MCF 10A (cell line): Measurements from ENCODE around the gene ZNF365. TPM values are rescaled to one million over a fixed set of nuclear protein-coding genes. Genes with fewer than 3 reads are reported as not detected.
A peak's percentile ranks its signal among the peaks of the same experiment; 100 is the strongest.

ENCODE experiments used
- BruUV-seq: library from RNA; stranded (reverse); fragments of 400-500 nt; replicated peaks from 2 replicates; lab custom pipeline; 2021; lab: Mats Ljungman, UMichigan
- CTCF ChIA-PET: fragments of 300-600 bp; sonication (Branson Sonifier 250); formaldehyde crosslinking; extraction: SDS; loops from one replicate; lab custom pipeline; 2021; ENCODE audit warnings: antibody characterized with exemption, inconsistent platforms; lab: Yijun Ruan, JAX
- POLR2A ChIA-PET: fragments of 300-600, 350-650 bp; sonication (Branson Sonifier 250); formaldehyde crosslinking; extraction: SDS; loops from one replicate; lab custom pipeline; 2020; ENCODE audit warnings: antibody characterized with exemption, inconsistent platforms; lab: Yijun Ruan, JAX
- DNase-seq: peaks from one replicate; pipeline ENCODE4 v3.0.0-alpha.2; 2018; ENCODE audit not compliant: unreplicated experiment
- H3K27ac Mint-ChIP-seq: one replicate; pipeline ENCODE4 v1.8.0; 2022; ENCODE audit warnings: mild to moderate bottlenecking, low read depth, mixed read lengths; ENCODE audit not compliant: unreplicated experiment
- H3K27me3 Mint-ChIP-seq: one replicate; pipeline ENCODE4 v1.8.0; 2022; ENCODE audit warnings: mixed read lengths; ENCODE audit not compliant: insufficient read depth, unreplicated experiment
- H3K36me3 Mint-ChIP-seq: one replicate; pipeline ENCODE4 v1.8.0; 2022; ENCODE audit warnings: mild to moderate bottlenecking, moderate library complexity, mixed read lengths; ENCODE audit not compliant: insufficient read depth, unreplicated experiment
- H3K4me1 Mint-ChIP-seq: one replicate; pipeline ENCODE4 v1.8.0; 2022; ENCODE audit warnings: mixed read lengths; ENCODE audit not compliant: insufficient read depth, unreplicated experiment
- H3K4me3 Mint-ChIP-seq: one replicate; pipeline ENCODE4 v1.8.0; 2022; ENCODE audit warnings: mild to moderate bottlenecking, moderate library complexity, mixed read lengths; ENCODE audit not compliant: unreplicated experiment
- H3K9me3 Mint-ChIP-seq: one replicate; pipeline ENCODE4 v1.8.0; 2022; ENCODE audit warnings: mixed read lengths; ENCODE audit not compliant: unreplicated experiment
- intact Hi-C: fragments of 100-400 bp; cut with micrococcal nuclease; formaldehyde crosslinking; loops from 2 replicates; pipeline ENCODE4 v1.14.1; 2022
- total RNA-seq: library from RNA; stranded (reverse); gene quantifications from 2 replicates; pipeline ENCODE4 v1.2.3, GENCODE V29; 2022
- TF ChIP-seq, protein P1 (sequence below): fragments of 200-600 bp; IDR thresholded peaks from one replicate; pipeline ENCODE4 v1.8.0; 2022; ENCODE audit warnings: antibody characterized with exemption, mild to moderate bottlenecking; ENCODE audit not compliant: unreplicated experiment

The ZNF365 gene
- total RNA-seq, 1 experiment from 2014 or later, result 1.3 TPM

- H3K27me3 Mint-ChIP-seq, result no peaks in the 10 kb centered on the region
- no peak overlapping the region for H3K27ac Mint-ChIP-seq
- intact Hi-C loops, result loop anchor here (5.0 to 10.0 kb wide), 3 partner anchors 52 to 335 kb away; partner anchors contain the start of gene RTKN2
- CTCF ChIA-PET, result no interaction called here
- H3K9me3 Mint-ChIP-seq, result no peaks in the 10 kb centered on the region
- POLR2A ChIA-PET, result interaction anchor here (0.9 to 1.5 kb wide), 3 partner anchors 43 to 330 kb away, joined by 3 to 4 read pairs (median 3); no protein-coding TSS in a partner anchor
- no peak overlapping the region for H3K4me3 Mint-ChIP-seq
- TF ChIP-seq, protein P1, sequence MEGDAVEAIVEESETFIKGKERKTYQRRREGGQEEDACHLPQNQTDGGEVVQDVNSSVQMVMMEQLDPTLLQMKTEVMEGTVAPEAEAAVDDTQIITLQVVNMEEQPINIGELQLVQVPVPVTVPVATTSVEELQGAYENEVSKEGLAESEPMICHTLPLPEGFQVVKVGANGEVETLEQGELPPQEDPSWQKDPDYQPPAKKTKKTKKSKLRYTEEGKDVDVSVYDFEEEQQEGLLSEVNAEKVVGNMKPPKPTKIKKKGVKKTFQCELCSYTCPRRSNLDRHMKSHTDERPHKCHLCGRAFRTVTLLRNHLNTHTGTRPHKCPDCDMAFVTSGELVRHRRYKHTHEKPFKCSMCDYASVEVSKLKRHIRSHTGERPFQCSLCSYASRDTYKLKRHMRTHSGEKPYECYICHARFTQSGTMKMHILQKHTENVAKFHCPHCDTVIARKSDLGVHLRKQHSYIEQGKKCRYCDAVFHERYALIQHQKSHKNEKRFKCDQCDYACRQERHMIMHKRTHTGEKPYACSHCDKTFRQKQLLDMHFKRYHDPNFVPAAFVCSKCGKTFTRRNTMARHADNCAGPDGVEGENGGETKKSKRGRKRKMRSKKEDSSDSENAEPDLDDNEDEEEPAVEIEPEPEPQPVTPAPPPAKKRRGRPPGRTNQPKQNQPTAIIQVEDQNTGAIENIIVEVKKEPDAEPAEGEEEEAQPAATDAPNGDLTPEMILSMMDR, result no peak
- H3K36me3 Mint-ChIP-seq, result no peaks in the 10 kb centered on the region
- no TSS peak for BruUV-seq
- H3K4me1 Mint-ChIP-seq, result peaks cover 37% of the 10 kb centered on the region
- DNase-seq, result peak; percentile 64
These were observed 5.8 kb downstream of the ZNF365 start for GRCh38 chr10:62380016-62380415.

GRCh38 chr10:62381385-62382102 lies 7.4 kb downstream of the ZNF365 start:
- TF ChIP-seq, protein P1, result no peak
- ChIA-PET CTCF (interaction anchor here (0.7 to 1.7 kb wide), 2 partner anchors 55 to 863 kb away, joined by 5 read pairs; no protein-coding TSS in a partner anchor), POLR2A (no interaction called here)
- Mint-ChIP-seq H3K4me1 (peaks cover 50% of the 10 kb centered on the region), H3K27ac (no peak overlapping the region), H3K36me3 (no peaks in the 10 kb centered on the region), H3K27me3 (no peaks in the 10 kb centered on the region), H3K4me3 (no peak overlapping the region), H3K9me3 (no peaks in the 10 kb centered on the region)
- BruUV-seq, result no TSS peak
- no peak for DNase-seq
- intact Hi-C loops, result loop anchor here (5.0 to 10.0 kb wide), 3 partner anchors 51 to 337 kb away; partner anchors contain the start of gene RTKN2

DNA sequence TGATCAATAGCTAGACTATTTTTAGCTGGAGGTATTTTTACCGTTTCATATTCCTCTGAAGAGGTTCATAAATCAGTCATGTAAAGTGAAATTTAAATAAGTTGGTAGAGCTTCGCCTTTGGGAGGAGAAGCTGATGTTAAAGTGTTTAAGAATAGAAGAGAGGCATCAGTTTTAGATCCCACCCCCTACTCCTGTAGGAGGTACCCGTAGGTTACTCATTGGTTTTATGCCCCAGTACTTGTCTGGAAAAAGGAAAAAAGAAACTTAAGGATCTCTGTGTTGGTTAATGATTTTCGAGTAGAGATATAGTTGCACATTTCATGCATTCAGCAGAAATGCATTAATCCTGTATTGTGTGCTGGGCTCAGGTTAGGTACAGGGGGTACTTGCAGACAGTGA lies 8.7 kb downstream of the ZNF365 start:
- intact Hi-C loops, result loop anchor here (5.0 to 10.0 kb wide), 3 partner anchors 49 to 338 kb away; partner anchors contain the start of gene RTKN2
- H3K27me3 Mint-ChIP-seq, result no peaks in the 10 kb centered on the region
- no TSS peak for BruUV-seq
- POLR2A ChIA-PET, result no interaction called here
- CTCF ChIA-PET, result interaction anchor here (1.7 kb wide), 1 partner anchor 54 kb away, joined by 5 read pairs; no protein-coding TSS in a partner anchor
- H3K36me3 Mint-ChIP-seq, result no peaks in the 10 kb centered on the region
- H3K27ac Mint-ChIP-seq, result no peak overlapping the region
- TF ChIP-seq, protein P1, result no peak
- peaks cover 62% of the 10 kb centered on the region for H3K4me1 Mint-ChIP-seq
- DNase-seq, result no peak
- H3K4me3 Mint-ChIP-seq, result no peak overlapping the region
- H3K9me3 Mint-ChIP-seq, result peaks cover 8% of the 10 kb centered on the region

GRCh38 chr10:62384057-62384446 lies 9.9 kb downstream of the ZNF365 start:
- H3K36me3 Mint-ChIP-seq, result no peaks in the 10 kb centered on the region
- intact Hi-C loops, result loop anchor here (5.0 to 10.0 kb wide), 3 partner anchors 48 to 339 kb away; partner anchors contain the start of gene RTKN2
- no peaks in the 10 kb centered on the region for H3K27me3 Mint-ChIP-seq
- TF ChIP-seq, protein P1, result no peak
- ChIA-PET CTCF (interaction anchor here (0.5 to 0.8 kb wide), 3 partner anchors 55 to 197 kb away, joined by 3 to 4 read pairs (median 4); no protein-coding TSS in a partner anchor), POLR2A (interaction anchor here (0.6 to 1.3 kb wide), 6 partner anchors 47 to 481 kb away, joined by 3 to 6 read pairs (median 4); no protein-coding TSS in a partner anchor)
- no TSS peak for BruUV-seq
- peak; percentile 76 for DNase-seq
- H3K9me3 Mint-ChIP-seq, result peaks cover 8% of the 10 kb centered on the region
- peak overlapping the region; percentile 90 for H3K27ac Mint-ChIP-seq
- H3K4me3 Mint-ChIP-seq, result peak overlapping the region; percentile 30
- peaks cover 66% of the 10 kb centered on the region for H3K4me1 Mint-ChIP-seq
